Measurements from ENCODE around the gene CBL. TPM values are rescaled to one million over a fixed set of nuclear protein-coding genes. Genes with fewer than 3 reads are reported as not detected.

The CBL gene
- polyA plus RNA-seq, 4 donors: 15.5 to 22.3 (median 20.4) TPM

Other genes starting within 250 kb of the CBL start
- not detected for gene FOXR1, start 234.6 kb upstream of the CBL start, polyA plus RNA-seq (ENCODE audit: insufficient read length in 4 of 4)
- gene CENATAC, start 208.2 kb upstream of the CBL start, polyA plus RNA-seq (ENCODE audit: insufficient read length in 4 of 4): 10 to 100 TPM; 14.9 to 41.6 (median 21.0) TPM
- gene RPS25, start 188.0 kb upstream of the CBL start, polyA plus RNA-seq (ENCODE audit: insufficient read length in 4 of 4): 1,000 to 10,000 TPM; 1,003 to 1,136 (median 1,061) TPM
- 100 to 1,000 TPM in 2 of 4 donors, 10 to 100 TPM in 2; 55.5 to 127 (median 110) TPM for gene TRAPPC4, start 187.6 kb upstream of the CBL start, polyA plus RNA-seq (ENCODE audit: insufficient read length in 4 of 4)
- gene SLC37A4, start 175.5 kb upstream of the CBL start, polyA plus RNA-seq (ENCODE audit: insufficient read length in 4 of 4): 100 to 1,000 TPM in 1 of 4 donors, 10 to 100 TPM in 3; 13.9 to 108 (median 84.4) TPM
- 100 to 1,000 TPM in 3 of 4 donors, 10 to 100 TPM in 1; 73.5 to 124 (median 116) TPM for gene HYOU1, start 149.1 kb upstream of the CBL start, polyA plus RNA-seq (ENCODE audit: insufficient read length in 4 of 4)
- gene VPS11, start 138.5 kb upstream of the CBL start, polyA plus RNA-seq (ENCODE audit: insufficient read length in 4 of 4): 10 to 100 TPM; 45.9 to 67.0 (median 52.1) TPM
- 10 to 100 TPM; 24.6 to 31.6 (median 26.2) TPM for gene HMBS, start 121.5 kb upstream of the CBL start, polyA plus RNA-seq (ENCODE audit: insufficient read length in 4 of 4)
- 10 to 100 TPM; 46.0 to 68.5 (median 62.1) TPM for gene DPAGT1, start 104.5 kb upstream of the CBL start, polyA plus RNA-seq (ENCODE audit: insufficient read length in 4 of 4)
- gene C2CD2L, start 99.0 kb upstream of the CBL start, polyA plus RNA-seq (ENCODE audit: insufficient read length in 4 of 4): 10 to 100 TPM; 10.3 to 15.6 (median 11.3) TPM
- gene HINFP, start 84.8 kb upstream of the CBL start, polyA plus RNA-seq (ENCODE audit: insufficient read length in 4 of 4): 10 to 100 TPM; 21.3 to 44.1 (median 26.5) TPM
- gene ABCG4, start 57.3 kb upstream of the CBL start, polyA plus RNA-seq (ENCODE audit: insufficient read length in 4 of 4): 1 to 10 TPM in 2 of 4 donors, under 1 TPM in 2; 0.63 to 1.2 (median 0.88) TPM
- gene NLRX1, start 37.6 kb upstream of the CBL start, polyA plus RNA-seq (ENCODE audit: insufficient read length in 4 of 4): 10 to 100 TPM in 3 of 4 donors, 1 to 10 TPM in 1; 7.8 to 12.6 (median 10.2) TPM
- gene NHERF4, start 20.9 kb upstream of the CBL start, polyA plus RNA-seq (ENCODE audit: insufficient read length in 4 of 4): 10 to 100 TPM in 3 of 4 donors, under 1 TPM in 1; 0.35 to 18.2 (median 12.8) TPM
- 10 to 100 TPM; 48.9 to 77.2 (median 53.0) TPM for gene MCAM, start 110.8 kb downstream of the CBL start, polyA plus RNA-seq (ENCODE audit: insufficient read length in 4 of 4)
- 10 to 100 TPM; 28.4 to 34.5 (median 30.9) TPM for gene RNF26, start 128.2 kb downstream of the CBL start, polyA plus RNA-seq (ENCODE audit: insufficient read length in 4 of 4)
- gene C1QTNF5, start 134.5 kb downstream of the CBL start, polyA plus RNA-seq (ENCODE audit: insufficient read length in 4 of 4): 10 to 100 TPM; 20.5 to 34.3 (median 25.3) TPM
- gene MFRP, start 140.4 kb downstream of the CBL start, polyA plus RNA-seq (ENCODE audit: insufficient read length in 4 of 4): not detected
- 10 to 100 TPM in 2 of 4 donors, 1 to 10 TPM in 2; 1.7 to 15.9 (median 9.5) TPM for gene USP2, start 175.4 kb downstream of the CBL start, polyA plus RNA-seq (ENCODE audit: insufficient read length in 4 of 4)
- 100 to 1,000 TPM in 1 of 4 donors, 10 to 100 TPM in 3; 79.8 to 137 (median 91.0) TPM for gene THY1, start 216.8 kb downstream of the CBL start, polyA plus RNA-seq (ENCODE audit: insufficient read length in 4 of 4)

Measured in left renal pelvis (tissue), 4 donors.